ENCODE data around the gene CCDC92.

CCDC92 gene

GRCh38 chr12:123889848-123890535, 82.6 kb downstream of the CCDC92 start:
- no peak for DNase-seq (ENCODE audit: low read depth in 2 of 2)

- no peak for DNase-seq (ENCODE audit: low read depth in 2 of 2)
Measured at GRCh38 chr12:123888989-123889388, 83.6 kb downstream of the CCDC92 start.

GRCh38 chr12:123886931-123887582, 85.6 kb downstream of the CCDC92 start:
- no peak for DNase-seq (ENCODE audit: low read depth in 2 of 2)

GRCh38 chr12:123886258-123886657, 86.4 kb downstream of the CCDC92 start:
- DNase-seq (ENCODE audit: low read depth in 2 of 2), result no peak
